ENCODE measurements around the gene ZNF524. TPM values are rescaled to one million over a fixed set of nuclear protein-coding genes. Genes with fewer than 3 reads are reported as not detected.

ZNF524 gene, protein sequence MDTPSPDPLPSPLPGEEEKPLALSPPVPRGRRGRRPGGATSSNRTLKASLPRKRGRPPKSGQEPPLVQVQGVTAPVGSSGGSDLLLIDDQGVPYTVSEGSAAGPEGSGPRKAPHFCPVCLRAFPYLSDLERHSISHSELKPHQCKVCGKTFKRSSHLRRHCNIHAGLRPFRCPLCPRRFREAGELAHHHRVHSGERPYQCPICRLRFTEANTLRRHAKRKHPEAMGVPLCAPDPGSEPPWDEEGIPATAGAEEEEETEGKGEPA
- polyA plus RNA-seq, result 10 to 100 TPM; 24.6 to 30.5 TPM

DNA sequence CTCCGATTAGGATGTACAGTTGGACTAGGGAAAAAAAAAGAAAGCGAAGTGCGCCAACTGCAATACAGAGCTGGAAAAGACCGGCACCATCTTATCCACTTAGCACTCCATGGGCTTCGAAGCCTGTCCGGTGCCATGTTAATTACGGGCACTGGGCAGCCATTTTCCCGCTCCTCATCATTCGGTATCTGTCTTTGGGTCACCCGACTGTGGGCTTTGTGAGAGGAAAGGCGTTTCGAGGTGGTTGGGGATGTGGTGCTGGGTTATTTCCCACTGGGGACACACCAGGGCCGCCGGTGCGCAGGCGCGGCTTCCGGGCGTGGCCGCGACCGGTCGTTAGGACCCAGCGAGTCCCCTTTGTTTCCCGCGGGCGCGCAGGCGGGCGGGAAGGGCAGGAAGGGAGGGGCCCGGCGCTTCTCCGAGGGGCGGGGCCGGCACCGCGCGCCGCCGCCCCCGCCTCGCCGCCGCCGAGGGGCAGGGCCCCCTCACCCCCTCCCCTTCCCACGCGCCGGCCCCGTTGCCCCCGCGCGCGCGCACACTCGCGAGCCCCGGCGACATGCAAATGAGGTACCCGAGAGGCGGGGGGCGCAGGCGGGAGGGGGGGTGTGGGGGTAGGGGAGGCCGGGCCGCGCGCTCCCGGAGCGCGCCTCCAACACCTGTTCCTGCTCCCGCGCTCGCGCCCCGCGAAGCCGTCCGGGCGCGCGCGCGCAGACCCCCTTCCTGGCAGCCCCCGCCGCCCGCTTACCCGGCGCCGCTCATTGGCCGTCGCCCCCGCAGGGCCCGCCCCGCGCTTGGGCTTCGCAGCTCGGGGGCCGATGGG, at the start of gene ZNF524:
Gene ZNF524 (plus strand): TSS at position 447 of the 820 bp plus-strand sequence. CDS start 1,825 bp downstream, outside the sequence.
- 1% methylated on average over 33 to 97 of the region's 97 CpGs for WGBS, 2 donors
- peaks cover 0 to 21% of the 10 kb centered on the region in 2 donors for H3K36me3 ChIP-seq (ENCODE audit: control insufficient read depth in 2 of 2, insufficient read depth in 2 of 2, low read length in 1 of 2)
- H3K4me1 ChIP-seq (ENCODE audit: control insufficient read depth in 2 of 2, insufficient read depth in 2 of 2, low read length in 1 of 2), result peaks cover 0 to 7% of the 10 kb centered on the region in 2 donors
- H3K9me3 ChIP-seq (ENCODE audit: control insufficient read depth in 2 of 2, insufficient read depth in 1 of 2, low read depth in 1 of 2, low read length in 1 of 2), result no peaks in the 10 kb centered on the region
- peak within 1 kb of the TSS; percentile 86 to 100 for H3K27ac ChIP-seq (ENCODE audit: low read depth in 2 of 2, low read length in 1 of 2)
- no peaks in the 10 kb centered on the region for H3K27me3 ChIP-seq (ENCODE audit: control insufficient read depth in 1 of 2, insufficient read depth in 2 of 2, low read length in 2 of 2)
- peak within 1 kb of the TSS; percentile 57 to 78 for H3K4me3 ChIP-seq (ENCODE audit: low read depth in 1 of 2, low read length in 2 of 2)

DNA sequence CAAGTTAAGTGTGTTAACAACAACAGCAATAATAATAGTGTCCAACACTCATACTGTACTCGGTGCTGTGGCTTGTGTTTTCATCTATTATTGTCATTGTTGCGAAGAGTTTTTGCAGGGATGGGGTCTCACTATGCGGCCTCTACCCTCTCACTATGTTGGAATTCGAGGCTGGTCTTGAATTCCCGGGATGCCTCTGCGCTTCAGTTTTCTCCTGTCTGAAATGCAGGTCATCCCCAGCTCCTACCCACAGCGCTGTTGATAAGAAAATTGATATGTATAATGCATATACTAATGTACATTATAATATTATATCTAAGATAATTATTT, 49.8 kb upstream of the ZNF524 start:
- H3K4me1 ChIP-seq (ENCODE audit: control insufficient read depth in 2 of 2, insufficient read depth in 2 of 2, low read length in 1 of 2), result peaks cover 3 to 8% of the 10 kb centered on the region in 2 donors
- 59 to 70% methylated on average over 7 of the region's 7 CpGs for WGBS, 2 donors

DNA sequence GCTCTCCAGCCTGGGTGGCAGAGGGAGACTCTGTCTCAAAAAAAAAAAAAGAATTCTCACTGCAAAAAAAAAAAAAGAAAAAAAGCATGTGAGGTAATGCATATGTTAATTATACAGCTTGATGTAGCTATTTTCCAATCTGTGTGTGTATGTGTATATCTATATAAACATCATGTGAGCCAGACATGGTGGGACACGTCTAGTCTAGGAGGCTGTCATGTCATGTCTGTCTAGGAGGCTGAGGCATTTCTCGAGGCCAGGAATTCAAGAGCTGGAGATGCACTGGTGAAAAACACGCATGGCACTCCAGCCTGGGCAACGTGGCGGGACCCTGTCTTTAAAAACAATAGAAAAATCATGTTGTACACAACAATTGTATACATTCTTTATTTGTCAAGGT, 47.9 kb upstream of the ZNF524 start:
- 52 to 64% methylated on average over 5 of the region's 5 CpGs for WGBS, 2 donors
- H3K27me3 ChIP-seq (ENCODE audit: control insufficient read depth in 1 of 2, insufficient read depth in 2 of 2, low read length in 2 of 2), result peaks cover 0 to 4% of the 10 kb centered on the region in 2 donors
- no peaks in the 10 kb centered on the region for H3K9me3 ChIP-seq (ENCODE audit: control insufficient read depth in 2 of 2, insufficient read depth in 1 of 2, low read depth in 1 of 2, low read length in 1 of 2)

More for the DNA sequence above, 49.8 kb upstream of the ZNF524 start:
- Histone ChIP-seq H3K9me3 (ENCODE audit: control insufficient read depth in 2 of 2, insufficient read depth in 1 of 2, low read depth in 1 of 2, low read length in 1 of 2) (no peaks in the 10 kb centered on the region), H3K27ac (ENCODE audit: low read depth in 2 of 2, low read length in 1 of 2) (no peak overlapping the region), H3K27me3 (ENCODE audit: control insufficient read depth in 1 of 2, insufficient read depth in 2 of 2, low read length in 2 of 2) (peaks cover 0 to 4% of the 10 kb centered on the region in 2 donors), H3K4me3 (ENCODE audit: low read depth in 1 of 2, low read length in 2 of 2) (no peak overlapping the region), H3K36me3 (ENCODE audit: control insufficient read depth in 2 of 2, insufficient read depth in 2 of 2, low read length in 1 of 2) (no peaks in the 10 kb centered on the region)

DNA sequence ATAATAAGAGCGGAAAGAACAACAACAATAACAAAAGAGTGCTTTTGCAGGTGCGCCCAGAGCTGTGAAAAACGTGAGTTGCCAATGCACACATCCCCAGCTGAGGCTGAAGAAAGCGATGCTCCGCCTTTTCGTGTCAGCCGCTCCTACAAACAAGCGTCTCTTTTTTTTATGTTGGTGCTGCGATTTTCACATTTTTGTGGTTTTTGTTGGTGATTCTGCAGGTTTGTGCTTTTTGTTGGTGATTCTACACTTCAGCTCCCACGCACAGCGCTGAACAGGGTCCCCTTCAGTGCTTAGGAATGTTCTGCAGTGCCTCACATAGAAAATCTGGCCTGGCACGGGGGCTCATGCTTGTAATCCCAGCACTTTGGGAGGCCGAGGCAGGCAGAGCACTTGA, 47.5 kb upstream of the ZNF524 start:
- Histone ChIP-seq H3K4me1 (ENCODE audit: control insufficient read depth in 2 of 2, insufficient read depth in 2 of 2, low read length in 1 of 2) (peaks cover 0 to 3% of the 10 kb centered on the region in 2 donors), H3K9me3 (ENCODE audit: control insufficient read depth in 2 of 2, insufficient read depth in 1 of 2, low read depth in 1 of 2, low read length in 1 of 2) (no peaks in the 10 kb centered on the region), H3K4me3 (ENCODE audit: low read depth in 1 of 2, low read length in 2 of 2) (no peak overlapping the region), H3K27ac (ENCODE audit: low read depth in 2 of 2, low read length in 1 of 2) (no peak overlapping the region), H3K36me3 (ENCODE audit: control insufficient read depth in 2 of 2, insufficient read depth in 2 of 2, low read length in 1 of 2) (no peaks in the 10 kb centered on the region), H3K27me3 (ENCODE audit: control insufficient read depth in 1 of 2, insufficient read depth in 2 of 2, low read length in 2 of 2) (peaks cover 0 to 4% of the 10 kb centered on the region in 2 donors)
- WGBS, 2 donors, result 48 to 55% methylated on average over 13 of the region's 13 CpGs

More for the DNA sequence above, 47.9 kb upstream of the ZNF524 start:
- peaks cover 0 to 3% of the 10 kb centered on the region in 2 donors for H3K4me1 ChIP-seq (ENCODE audit: control insufficient read depth in 2 of 2, insufficient read depth in 2 of 2, low read length in 1 of 2)
- H3K36me3 ChIP-seq (ENCODE audit: control insufficient read depth in 2 of 2, insufficient read depth in 2 of 2, low read length in 1 of 2), result no peaks in the 10 kb centered on the region
- H3K4me3 ChIP-seq (ENCODE audit: low read depth in 1 of 2, low read length in 2 of 2), result no peak overlapping the region
- no peak overlapping the region for H3K27ac ChIP-seq (ENCODE audit: low read depth in 2 of 2, low read length in 1 of 2)

DNA sequence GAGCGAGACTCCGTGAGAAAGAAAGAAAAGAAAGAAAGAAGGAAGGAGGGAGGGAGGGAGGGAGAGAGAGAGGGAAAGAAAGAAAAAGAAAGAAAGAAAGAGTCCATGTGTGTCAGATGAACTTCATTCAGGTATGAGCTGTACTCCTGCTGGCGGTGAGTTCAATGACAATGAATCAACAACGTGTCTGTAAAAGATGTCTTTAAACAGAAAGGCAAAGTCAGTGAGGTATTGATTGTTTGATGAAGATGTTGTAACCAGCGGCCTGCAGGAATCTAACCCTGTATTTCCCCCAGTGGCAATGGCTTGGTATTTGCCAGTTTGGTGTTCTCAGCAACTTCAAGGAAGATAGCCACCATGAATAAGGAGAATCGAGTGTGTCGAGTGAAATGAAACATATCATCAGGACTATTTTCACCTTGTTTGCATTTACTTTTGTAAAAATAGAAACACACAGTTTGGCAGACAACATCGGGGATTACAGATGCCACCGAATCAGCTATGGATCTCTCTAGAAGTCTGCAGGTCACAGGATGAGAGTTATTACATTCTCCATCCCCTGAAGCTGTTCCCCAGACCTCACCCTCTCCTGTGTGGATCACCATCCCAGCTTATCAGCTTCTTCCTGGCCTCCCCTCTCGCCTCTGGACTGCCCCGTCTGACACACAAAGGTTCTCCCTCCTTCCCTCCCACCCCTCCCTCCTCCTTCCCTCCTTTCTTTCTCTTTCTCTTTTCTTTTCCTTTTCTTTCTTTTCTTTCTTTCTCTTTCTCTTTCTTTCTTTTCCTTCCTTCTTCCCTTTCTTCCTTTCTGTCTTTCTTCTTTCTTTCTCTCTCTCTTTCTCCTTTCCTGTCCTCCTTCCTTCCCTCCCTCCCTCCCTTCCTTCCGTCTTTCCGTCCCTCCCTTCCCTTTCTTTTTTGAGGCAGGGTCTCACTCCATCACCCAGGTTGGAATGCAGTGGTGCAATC, 46.6 kb upstream of the ZNF524 start:
- H3K36me3 ChIP-seq (ENCODE audit: control insufficient read depth in 2 of 2, insufficient read depth in 2 of 2, low read length in 1 of 2), result no peaks in the 10 kb centered on the region
- no peak overlapping the region for H3K27ac ChIP-seq (ENCODE audit: low read depth in 2 of 2, low read length in 1 of 2)
- peaks cover 0 to 4% of the 10 kb centered on the region in 2 donors for H3K27me3 ChIP-seq (ENCODE audit: control insufficient read depth in 1 of 2, insufficient read depth in 2 of 2, low read length in 2 of 2)
- no peak overlapping the region for H3K4me3 ChIP-seq (ENCODE audit: low read depth in 1 of 2, low read length in 2 of 2)
- peaks cover 0 to 3% of the 10 kb centered on the region in 2 donors for H3K4me1 ChIP-seq (ENCODE audit: control insufficient read depth in 2 of 2, insufficient read depth in 2 of 2, low read length in 1 of 2)
- WGBS, 2 donors, result 59% methylated on average over 13 of the region's 13 CpGs
- no peaks in the 10 kb centered on the region for H3K9me3 ChIP-seq (ENCODE audit: control insufficient read depth in 2 of 2, insufficient read depth in 1 of 2, low read depth in 1 of 2, low read length in 1 of 2)

DNA sequence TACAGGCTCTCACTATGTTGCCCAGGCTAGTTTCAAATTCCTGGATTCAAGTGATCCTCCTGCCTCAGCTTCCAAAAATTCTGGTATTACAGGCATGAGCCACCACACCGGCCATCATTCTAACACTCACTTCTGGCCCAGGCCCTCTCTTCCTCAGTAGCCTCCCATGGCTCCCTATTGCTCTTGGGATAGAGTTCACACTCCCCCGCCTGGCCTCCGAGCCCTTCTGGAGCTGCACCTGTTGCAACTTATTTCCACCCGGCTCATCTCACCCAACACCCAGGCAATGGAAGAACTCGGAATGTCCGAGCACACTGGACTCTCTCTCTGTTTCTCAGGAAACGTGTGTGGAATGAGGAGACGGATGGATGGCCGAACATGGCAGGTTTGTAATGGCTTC, 45.8 kb upstream of the ZNF524 start:
- H3K4me1 ChIP-seq (ENCODE audit: control insufficient read depth in 2 of 2, insufficient read depth in 2 of 2, low read length in 1 of 2), result peaks cover 0 to 3% of the 10 kb centered on the region in 2 donors
- peaks cover 0 to 4% of the 10 kb centered on the region in 2 donors for H3K27me3 ChIP-seq (ENCODE audit: control insufficient read depth in 1 of 2, insufficient read depth in 2 of 2, low read length in 2 of 2)
- no peak overlapping the region for H3K27ac ChIP-seq (ENCODE audit: low read depth in 2 of 2, low read length in 1 of 2)
- no peaks in the 10 kb centered on the region for H3K36me3 ChIP-seq (ENCODE audit: control insufficient read depth in 2 of 2, insufficient read depth in 2 of 2, low read length in 1 of 2)
- H3K4me3 ChIP-seq (ENCODE audit: low read depth in 1 of 2, low read length in 2 of 2), result no peak overlapping the region
- WGBS, 2 donors, result 83 to 91% methylated on average over 9 of the region's 9 CpGs
- H3K9me3 ChIP-seq (ENCODE audit: control insufficient read depth in 2 of 2, insufficient read depth in 1 of 2, low read depth in 1 of 2, low read length in 1 of 2), result no peaks in the 10 kb centered on the region

DNA sequence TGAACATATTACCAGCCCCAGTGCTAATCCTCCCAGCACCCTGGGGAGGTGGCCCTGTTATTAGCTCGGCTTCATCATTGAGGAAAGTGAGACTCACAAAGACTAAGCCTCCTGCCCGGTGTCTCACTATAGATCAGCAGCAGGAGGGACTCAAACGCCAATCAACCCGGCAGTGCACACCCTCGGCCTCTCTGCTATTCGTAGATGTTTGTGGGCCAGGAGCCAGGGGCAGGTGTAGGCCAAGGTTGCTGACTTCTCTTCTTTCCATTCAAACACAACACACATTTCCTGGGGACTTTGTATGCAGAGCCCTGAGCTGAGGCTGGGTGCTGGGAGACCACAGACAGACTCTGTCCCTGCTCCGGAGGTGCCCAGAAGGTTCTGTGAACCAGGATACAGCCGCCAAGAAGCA, 45.3 kb upstream of the ZNF524 start:
- Histone ChIP-seq H3K4me3 (ENCODE audit: low read depth in 1 of 2, low read length in 2 of 2) (no peak overlapping the region), H3K27me3 (ENCODE audit: control insufficient read depth in 1 of 2, insufficient read depth in 2 of 2, low read length in 2 of 2) (peaks cover 0 to 4% of the 10 kb centered on the region in 2 donors), H3K27ac (ENCODE audit: low read depth in 2 of 2, low read length in 1 of 2) (no peak overlapping the region), H3K9me3 (ENCODE audit: control insufficient read depth in 2 of 2, insufficient read depth in 1 of 2, low read depth in 1 of 2, low read length in 1 of 2) (no peaks in the 10 kb centered on the region), H3K36me3 (ENCODE audit: control insufficient read depth in 2 of 2, insufficient read depth in 2 of 2, low read length in 1 of 2) (no peaks in the 10 kb centered on the region), H3K4me1 (ENCODE audit: control insufficient read depth in 2 of 2, insufficient read depth in 2 of 2, low read length in 1 of 2) (peaks cover 0 to 3% of the 10 kb centered on the region in 2 donors)
- 64 to 71% methylated on average over 8 of the region's 8 CpGs for WGBS, 2 donors

DNA sequence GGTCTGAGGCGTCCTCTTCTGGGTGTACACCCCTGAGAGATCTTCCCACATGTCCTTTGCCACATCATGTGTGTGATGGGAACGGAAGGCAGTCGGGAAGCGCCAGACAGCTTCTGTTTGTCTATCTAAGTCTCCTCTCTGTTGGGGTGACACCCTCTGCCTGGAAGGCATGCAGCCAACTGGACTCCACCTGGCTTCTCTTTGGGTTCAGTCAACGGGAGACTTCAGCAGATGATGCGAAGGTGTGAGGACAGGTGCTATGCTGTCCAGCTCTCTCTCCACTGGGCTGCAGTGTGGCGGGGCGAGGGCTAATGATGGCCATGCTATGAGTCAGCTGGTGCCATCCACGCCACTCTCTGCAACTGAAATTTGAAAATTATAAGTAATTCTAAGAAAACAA, 40.4 kb upstream of the ZNF524 start:
- Histone ChIP-seq H3K4me3 (ENCODE audit: low read depth in 1 of 2, low read length in 2 of 2) (no peak overlapping the region), H3K27me3 (ENCODE audit: control insufficient read depth in 1 of 2, insufficient read depth in 2 of 2, low read length in 2 of 2) (peaks cover 0 to 3% of the 10 kb centered on the region in 2 donors), H3K4me1 (ENCODE audit: control insufficient read depth in 2 of 2, insufficient read depth in 2 of 2, low read length in 1 of 2) (no peaks in the 10 kb centered on the region), H3K9me3 (ENCODE audit: control insufficient read depth in 2 of 2, insufficient read depth in 1 of 2, low read depth in 1 of 2, low read length in 1 of 2) (peaks cover 0 to 6% of the 10 kb centered on the region in 2 donors), H3K27ac (ENCODE audit: low read depth in 2 of 2, low read length in 1 of 2) (no peak overlapping the region), H3K36me3 (ENCODE audit: control insufficient read depth in 2 of 2, insufficient read depth in 2 of 2, low read length in 1 of 2) (no peaks in the 10 kb centered on the region)
- WGBS, 2 donors, result 74 to 77% methylated on average over 9 of the region's 9 CpGs

DNA sequence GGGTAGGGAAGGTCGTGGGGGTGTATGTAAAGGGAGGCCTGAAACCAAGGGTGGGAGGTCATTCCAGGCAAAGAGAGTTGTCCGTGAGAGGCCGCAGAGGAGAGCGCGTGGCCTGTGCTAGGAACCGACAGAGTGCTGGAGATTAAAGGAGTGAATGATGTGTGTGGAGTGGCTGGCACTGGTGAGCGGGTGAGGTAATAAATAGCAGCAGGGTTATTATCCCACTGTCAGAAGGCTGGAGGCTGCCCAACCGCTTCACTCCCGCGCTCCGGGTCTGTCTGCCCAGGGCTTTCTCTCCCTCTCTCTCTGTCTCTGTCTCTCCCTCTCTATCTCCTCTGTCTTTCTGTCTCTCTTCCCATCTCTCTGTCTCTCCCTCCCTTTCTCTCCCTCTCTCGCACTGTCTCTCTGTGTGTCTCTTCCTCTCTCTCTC, 36.8 kb upstream of the ZNF524 start:
- Histone ChIP-seq H3K27me3 (ENCODE audit: control insufficient read depth in 1 of 2, insufficient read depth in 2 of 2, low read length in 2 of 2) (peaks cover 0 to 3% of the 10 kb centered on the region in 2 donors), H3K9me3 (ENCODE audit: control insufficient read depth in 2 of 2, insufficient read depth in 1 of 2, low read depth in 1 of 2, low read length in 1 of 2) (peaks cover 0 to 6% of the 10 kb centered on the region in 2 donors), H3K4me1 (ENCODE audit: control insufficient read depth in 2 of 2, insufficient read depth in 2 of 2, low read length in 1 of 2) (no peaks in the 10 kb centered on the region), H3K4me3 (ENCODE audit: low read depth in 1 of 2, low read length in 2 of 2) (no peak overlapping the region), H3K36me3 (ENCODE audit: control insufficient read depth in 2 of 2, insufficient read depth in 2 of 2, low read length in 1 of 2) (no peaks in the 10 kb centered on the region), H3K27ac (ENCODE audit: low read depth in 2 of 2, low read length in 1 of 2) (no peak overlapping the region)
- 31 to 36% methylated on average over 12 of the region's 12 CpGs for WGBS, 2 donors

All from esophagus (tissue), 2 donors.